ENCODE measurements around the gene TIMM22. TPM values are rescaled to one million over a fixed set of nuclear protein-coding genes. Genes with fewer than 3 reads are reported as not detected.

The TIMM22 gene
- total and polyA plus RNA-seq, 4 donors, result 7.2 to 12.2 (median 9.9) TPM

- peaks cover 0 to 54% (median 29%) of the 10 kb centered on the region in 4 donors for H3K36me3 ChIP-seq (ENCODE audit: control insufficient read depth in 4 of 4, insufficient read depth in 4 of 4, low read length in 4 of 4)
- TF ChIP-seq CTCF (IDR thresholded peaks at IDR 0.05; ENCODE audit: control extremely low read depth, extremely low read depth), result no peak
- H3K27me3 ChIP-seq (ENCODE audit: control insufficient read depth in 3 of 3, insufficient read depth in 3 of 3, low read length in 2 of 3), result no peaks in the 10 kb centered on the region
- ATAC-seq (ENCODE audit: insufficient read depth, low FRiP score) (no peak), DNase-seq (no peak)
- WGBS, 2 donors, result 87 to 94% methylated on average over 5 of the region's 5 CpGs
- peak overlapping the region in 1 of 2 donors; percentile 85 for H3K27ac ChIP-seq (ENCODE audit: low read depth in 1 of 2, low read length in 1 of 2)
- H3K4me3 ChIP-seq, result no peak overlapping the region
- no peaks in the 10 kb centered on the region for H3K9me3 ChIP-seq (ENCODE audit: control insufficient read depth in 4 of 4, insufficient read depth in 3 of 4, low read length in 3 of 4)
- H3K9ac ChIP-seq (ENCODE audit: insufficient read depth in 1 of 2, low read length in 2 of 2), result no peak overlapping the region
- peaks cover 6 to 78% (median 34%) of the 10 kb centered on the region in 5 donors for H3K4me1 ChIP-seq (ENCODE audit: control insufficient read depth in 5 of 5, insufficient read depth in 5 of 5, low read length in 5 of 5)
Observed at GRCh38 chr17:1003633-1003971, 6.7 kb downstream of the TIMM22 start.

- Histone ChIP-seq H3K4me1 (ENCODE audit: control insufficient read depth in 5 of 5, insufficient read depth in 5 of 5, low read length in 5 of 5) (peaks cover 6 to 73% (median 34%) of the 10 kb centered on the region in 5 donors), H3K27me3 (ENCODE audit: control insufficient read depth in 3 of 3, insufficient read depth in 3 of 3, low read length in 2 of 3) (no peaks in the 10 kb centered on the region), H3K4me3 (no peak overlapping the region), H3K9ac (ENCODE audit: insufficient read depth in 1 of 2, low read length in 2 of 2) (no peak overlapping the region), H3K27ac (ENCODE audit: low read depth in 1 of 2, low read length in 1 of 2) (peak overlapping the region in 1 of 2 donors; percentile 85), H3K9me3 (ENCODE audit: control insufficient read depth in 4 of 4, insufficient read depth in 3 of 4, low read length in 3 of 4) (no peaks in the 10 kb centered on the region), H3K36me3 (ENCODE audit: control insufficient read depth in 4 of 4, insufficient read depth in 4 of 4, low read length in 4 of 4) (peaks cover 0 to 58% (median 30%) of the 10 kb centered on the region in 4 donors)
- DNase-seq, result no peak
- TF ChIP-seq CTCF (IDR thresholded peaks at IDR 0.05; ENCODE audit: control extremely low read depth, extremely low read depth), result no peak
- ATAC-seq (ENCODE audit: insufficient read depth, low FRiP score), result no peak
- 66 to 67% methylated on average over 30 of the region's 30 CpGs for WGBS, 2 donors
Observed at GRCh38 chr17:1003972-1004768, 7.2 kb downstream of the TIMM22 start.

- Histone ChIP-seq H3K4me3 (no peak overlapping the region), H3K27me3 (ENCODE audit: control insufficient read depth in 3 of 3, insufficient read depth in 3 of 3, low read length in 2 of 3) (no peaks in the 10 kb centered on the region), H3K27ac (ENCODE audit: low read depth in 1 of 2, low read length in 1 of 2) (peak overlapping the region in 1 of 2 donors; percentile 85), H3K36me3 (ENCODE audit: control insufficient read depth in 4 of 4, insufficient read depth in 4 of 4, low read length in 4 of 4) (peaks cover 0 to 61% (median 26%) of the 10 kb centered on the region in 4 donors), H3K9me3 (ENCODE audit: control insufficient read depth in 4 of 4, insufficient read depth in 3 of 4, low read length in 3 of 4) (no peaks in the 10 kb centered on the region), H3K9ac (ENCODE audit: insufficient read depth in 1 of 2, low read length in 2 of 2) (no peak overlapping the region), H3K4me1 (ENCODE audit: control insufficient read depth in 5 of 5, insufficient read depth in 5 of 5, low read length in 5 of 5) (peaks cover 6 to 66% (median 34%) of the 10 kb centered on the region in 5 donors)
- TF ChIP-seq CTCF (IDR thresholded peaks at IDR 0.05; ENCODE audit: control extremely low read depth, extremely low read depth), result no peak
- no peak for DNase-seq
- no peak for ATAC-seq (ENCODE audit: insufficient read depth, low FRiP score)
- WGBS, 2 donors, result 65 to 71% methylated on average over 13 of the region's 13 CpGs
Observed at GRCh38 chr17:1004769-1005295, 7.9 kb downstream of the TIMM22 start.
